CD4-positive, alpha-beta T cell treated with Interleukin-12 subunit alpha and Interleukin-12 subunit beta, for 1 hour (primary cell): ENCODE data around the gene HLA-B.
A peak's percentile ranks its signal among the peaks of the same experiment; 100 is the strongest.
"Not testable (repeated sequence)": the region's sequence is repeated elsewhere in the genome, so short reads cannot be mapped to it uniquely, and the experiment has no call there.

Experiments
- DNase-seq: peaks from one replicate; pipeline ENCODE4 v3.0.0-alpha.2; 2020

HLA-B gene

GRCh38 chr6:31381666-31382065 lies 24.7 kb upstream of the HLA-B start:
- no peak for DNase-seq

GRCh38 chr6:31379850-31380249 lies 22.9 kb upstream of the HLA-B start:
- no peak for DNase-seq

- DNase-seq, result no peak
Observed at GRCh38 chr6:31378721-31379103, 21.7 kb upstream of the HLA-B start.

- no peak for DNase-seq
Observed at GRCh38 chr6:31378062-31378720, 21.2 kb upstream of the HLA-B start.

GRCh38 chr6:31377029-31377428 lies 20.1 kb upstream of the HLA-B start:
- no peak for DNase-seq

- no peak for DNase-seq
Observed at GRCh38 chr6:31375699-31376098, 18.7 kb upstream of the HLA-B start.

- DNase-seq, result not testable (repeated sequence)
Observed at GRCh38 chr6:31374118-31374517, 17.1 kb upstream of the HLA-B start.

GRCh38 chr6:31368461-31368860 lies 11.5 kb upstream of the HLA-B start:
- DNase-seq, result no peak

- peak; percentile 87 for DNase-seq
Observed at GRCh38 chr6:31366693-31367470, 9.9 kb upstream of the HLA-B start.

- DNase-seq, result no peak
Observed at GRCh38 chr6:31365864-31366263, 8.9 kb upstream of the HLA-B start.

GRCh38 chr6:31363811-31364210 lies 6.8 kb upstream of the HLA-B start:
- no peak for DNase-seq

GRCh38 chr6:31362751-31363150 lies 5.8 kb upstream of the HLA-B start:
- DNase-seq, result no peak

GRCh38 chr6:31359581-31359980 lies 2.6 kb upstream of the HLA-B start:
- no peak for DNase-seq

- no peak for DNase-seq
Observed at GRCh38 chr6:31358302-31358701, 1.3 kb upstream of the HLA-B start.

- no peak for DNase-seq
Observed at GRCh38 chr6:31357886-31358285, 907 bp upstream of the HLA-B start.

GRCh38 chr6:31356216-31356945 lies 598 bp downstream of the HLA-B start:
- DNase-seq, result peak; percentile 54

- DNase-seq, result peak; percentile 29
Observed at GRCh38 chr6:31355583-31355948, 1.4 kb downstream of the HLA-B start.

GRCh38 chr6:31354864-31355582 lies 2.0 kb downstream of the HLA-B start:
- DNase-seq, result peak; percentile 36

GRCh38 chr6:31354158-31354863 lies 2.7 kb downstream of the HLA-B start:
- peak; percentile 44 for DNase-seq

- DNase-seq, result peak; percentile 29
Observed at GRCh38 chr6:31353384-31353945, 3.5 kb downstream of the HLA-B start.

- DNase-seq, result peak; percentile 64
Observed at GRCh38 chr6:31352683-31353383, 4.1 kb downstream of the HLA-B start.

GRCh38 chr6:31352310-31352682 lies 4.7 kb downstream of the HLA-B start:
- peak; percentile 54 for DNase-seq
